COLO829 (cell line): ENCODE results near the gene TMC1.
"Not testable (repeated sequence)": the region's sequence is repeated elsewhere in the genome, so short reads cannot be mapped to it uniquely, and the experiment has no call there.

Experiments used
- DNase-seq: peaks from one replicate; pipeline ENCODE4 v3.0.0; 2012; ENCODE audit warnings: low spot score

Gene TMC1

GRCh38 chr9:72763022-72763421 lies 241.6 kb downstream of the TMC1 start:
- no peak for DNase-seq

GRCh38 chr9:72769546-72769945 lies 248.1 kb downstream of the TMC1 start:
- no peak for DNase-seq

DNA sequence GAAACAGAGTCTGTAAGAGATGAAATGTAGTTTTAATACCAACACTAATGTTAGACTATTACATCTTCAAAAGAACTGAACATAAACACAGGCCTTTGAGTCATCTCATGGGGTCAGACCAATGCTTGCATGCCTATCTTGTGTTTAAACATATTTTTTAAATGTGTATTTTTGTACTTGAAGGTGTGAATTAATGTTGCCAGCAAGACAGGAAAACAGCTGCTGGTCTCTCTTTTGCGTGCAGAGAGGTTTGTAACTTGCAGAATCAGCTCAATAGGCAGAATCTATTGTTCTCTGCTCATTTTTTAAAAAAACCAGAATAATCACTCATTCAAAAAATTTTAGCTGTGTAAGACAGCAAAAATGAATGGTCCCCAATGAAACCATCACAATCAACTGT lies 251.3 kb downstream of the TMC1 start:
- no peak for DNase-seq

DNA sequence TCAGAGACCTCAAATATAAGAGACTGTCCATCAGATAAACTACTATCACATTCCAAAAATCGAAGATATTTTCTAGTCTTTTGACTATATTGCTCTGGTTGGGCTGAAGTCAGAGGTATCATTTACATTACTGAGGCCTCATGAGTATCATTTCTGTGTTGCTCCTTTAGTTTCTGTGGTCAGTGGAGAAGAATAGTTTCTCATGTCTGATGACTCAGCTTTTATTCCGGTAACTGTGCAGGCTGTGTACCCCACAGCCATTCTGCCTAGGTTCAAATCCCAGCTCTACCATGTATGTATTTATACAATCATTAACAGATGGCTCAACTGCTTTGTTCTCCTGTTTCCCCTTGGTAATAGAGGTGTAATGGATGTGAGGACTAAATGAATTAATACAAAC lies 252.2 kb downstream of the TMC1 start:
- DNase-seq = no peak

DNA sequence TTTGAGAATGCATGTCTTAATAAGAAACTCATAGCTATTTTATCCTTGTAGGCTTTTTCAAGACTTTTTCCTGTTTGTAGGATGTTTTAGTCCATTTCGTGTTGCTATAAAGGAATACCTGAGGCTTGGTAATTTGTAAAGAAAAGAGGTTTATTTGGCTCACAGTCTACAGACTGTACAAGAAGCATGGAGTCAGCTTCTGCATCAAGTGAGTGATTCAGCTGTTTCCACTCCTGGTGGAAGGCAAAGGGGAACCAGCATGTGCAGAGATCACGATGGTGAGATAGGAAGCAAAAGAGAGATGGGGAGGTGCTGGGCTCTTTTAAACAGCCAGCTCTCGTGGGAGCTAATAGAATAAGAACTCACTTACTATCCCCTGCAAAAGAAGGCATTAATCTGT lies 254.2 kb downstream of the TMC1 start:
- no peak for DNase-seq

DNA sequence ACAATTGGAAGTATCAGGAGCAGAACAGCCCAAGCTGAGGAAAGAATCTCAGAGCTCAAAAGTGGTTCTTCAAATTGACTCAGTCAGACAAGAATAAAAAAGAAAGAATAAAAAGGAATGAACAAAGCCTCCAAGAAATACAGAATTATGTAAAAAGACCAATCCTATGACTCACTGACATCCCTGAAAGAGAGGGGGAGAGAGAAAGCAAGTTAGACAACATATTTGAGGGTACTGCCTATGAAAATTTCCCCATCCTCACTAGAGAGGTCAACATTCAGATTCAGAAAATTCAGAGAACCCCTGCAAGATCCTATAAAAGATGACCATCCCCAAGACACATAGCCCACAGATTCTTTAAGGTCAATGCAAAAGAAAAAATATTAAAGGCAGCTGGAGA lies 258.2 kb downstream of the TMC1 start:
- no peak for DNase-seq

DNA sequence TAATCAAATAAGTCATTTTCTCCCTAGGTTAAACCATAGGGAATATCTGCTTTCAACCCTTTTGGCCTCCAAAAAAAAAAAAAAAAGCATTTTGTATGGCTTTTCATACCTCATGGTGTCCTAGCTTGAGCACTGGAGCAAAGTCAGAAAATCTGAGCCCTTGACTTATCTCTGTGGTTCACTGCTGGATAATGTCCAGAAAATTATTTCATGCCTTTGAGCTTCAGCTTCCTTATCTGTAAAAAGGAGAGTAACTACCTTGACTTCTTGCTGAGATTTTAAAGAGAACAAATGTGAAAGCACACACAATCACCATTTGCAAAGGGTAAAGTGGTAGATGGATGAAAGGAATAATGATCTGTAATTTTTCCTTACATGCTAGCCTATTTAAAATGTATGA lies 265.5 kb downstream of the TMC1 start:
- no peak for DNase-seq

DNA sequence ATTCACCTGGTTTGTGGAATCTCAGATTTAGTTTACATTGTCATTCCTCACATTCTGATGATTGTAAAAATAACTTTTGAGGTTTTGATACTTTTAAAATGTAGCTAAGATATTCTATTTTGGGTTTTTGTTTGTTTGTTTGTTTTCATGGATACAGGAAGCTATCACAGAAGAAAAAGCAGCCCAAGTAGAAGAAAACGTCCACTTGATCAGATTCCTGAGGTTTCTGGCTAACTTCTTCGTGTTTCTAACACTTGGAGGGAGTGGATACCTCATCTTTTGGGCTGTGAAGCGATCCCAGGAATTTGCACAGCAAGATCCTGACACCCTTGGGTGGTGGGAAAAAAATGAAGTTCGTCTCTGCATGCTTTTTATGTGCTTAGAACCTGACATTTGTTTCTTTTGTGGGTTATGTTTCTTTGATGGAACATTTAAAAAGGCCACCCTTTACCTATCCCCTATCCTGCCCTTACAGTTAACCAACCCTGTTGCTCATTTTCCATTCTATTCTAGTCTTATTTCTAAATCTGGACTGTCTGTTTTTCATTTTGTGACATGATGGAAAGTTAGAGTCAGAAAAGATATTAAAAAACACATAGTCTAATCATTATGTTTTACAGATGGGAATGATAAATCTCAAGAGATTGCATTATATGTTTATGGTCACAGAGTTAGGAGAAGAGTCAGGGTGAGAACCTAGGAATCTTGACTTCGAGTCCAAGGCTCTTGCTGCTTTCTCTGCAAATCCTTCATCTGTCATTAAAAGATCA lies 267.7 kb downstream of the TMC1 start:
- DNase-seq = no peak

DNA sequence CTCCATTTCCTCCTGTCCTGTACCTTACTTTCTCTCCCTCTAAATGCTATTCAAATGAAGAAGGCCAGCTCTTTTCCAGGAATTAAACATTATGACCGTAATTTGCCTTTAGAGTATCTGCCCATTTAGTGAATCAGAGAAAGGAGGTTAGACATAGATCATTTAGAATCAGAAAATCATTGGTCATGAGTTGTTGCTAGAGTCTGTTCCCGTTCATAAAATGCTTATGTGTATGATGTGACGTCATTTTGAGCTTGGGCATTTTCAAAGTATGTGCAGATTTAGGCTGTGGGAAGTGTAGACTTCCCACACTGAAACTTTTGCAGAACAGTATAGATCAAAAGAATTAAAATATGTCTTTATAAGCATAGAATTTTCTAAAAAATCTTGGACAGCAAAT lies 268.5 kb downstream of the TMC1 start:
- DNase-seq = no peak

DNA sequence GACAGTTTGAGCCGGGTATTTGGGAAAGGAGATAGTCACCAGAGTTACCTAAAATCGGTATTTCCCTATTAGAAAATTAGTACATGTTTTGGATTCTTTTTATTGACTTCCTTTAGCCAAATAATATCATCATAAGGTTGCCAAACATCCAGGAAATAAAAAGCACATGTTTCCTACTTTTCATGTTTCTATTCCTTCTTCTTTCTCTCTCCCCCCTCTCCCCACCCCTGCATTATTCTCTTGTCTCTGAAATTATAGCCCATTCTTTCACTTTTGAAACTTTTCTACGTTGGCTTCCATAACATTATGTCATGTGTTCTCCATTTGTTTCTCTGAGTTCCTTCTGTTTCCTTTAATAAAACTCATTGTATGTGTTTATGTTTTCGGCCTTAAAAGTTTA lies 269.6 kb downstream of the TMC1 start:
- no peak for DNase-seq

DNA sequence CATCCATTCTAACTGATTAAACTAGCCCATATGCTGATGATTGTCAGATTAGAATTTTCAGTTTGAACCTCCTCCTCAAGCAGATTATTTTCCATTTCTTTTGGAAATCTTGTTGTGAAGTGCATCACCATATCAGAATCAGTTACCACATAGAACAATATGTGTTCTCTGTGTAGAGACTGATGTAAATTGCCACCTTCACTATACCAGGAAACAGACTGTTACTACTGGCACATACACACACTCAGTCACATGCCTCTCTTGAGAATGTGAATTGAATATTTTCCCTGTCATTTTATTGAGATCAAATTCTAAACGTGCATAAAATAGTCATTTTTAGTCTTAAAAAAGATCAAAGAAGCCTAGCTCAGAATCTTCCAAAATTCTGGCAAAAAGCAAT lies 270.0 kb downstream of the TMC1 start:
- DNase-seq = no peak

GRCh38 chr9:72794946-72795345 lies 273.5 kb downstream of the TMC1 start:
- no peak for DNase-seq

DNA sequence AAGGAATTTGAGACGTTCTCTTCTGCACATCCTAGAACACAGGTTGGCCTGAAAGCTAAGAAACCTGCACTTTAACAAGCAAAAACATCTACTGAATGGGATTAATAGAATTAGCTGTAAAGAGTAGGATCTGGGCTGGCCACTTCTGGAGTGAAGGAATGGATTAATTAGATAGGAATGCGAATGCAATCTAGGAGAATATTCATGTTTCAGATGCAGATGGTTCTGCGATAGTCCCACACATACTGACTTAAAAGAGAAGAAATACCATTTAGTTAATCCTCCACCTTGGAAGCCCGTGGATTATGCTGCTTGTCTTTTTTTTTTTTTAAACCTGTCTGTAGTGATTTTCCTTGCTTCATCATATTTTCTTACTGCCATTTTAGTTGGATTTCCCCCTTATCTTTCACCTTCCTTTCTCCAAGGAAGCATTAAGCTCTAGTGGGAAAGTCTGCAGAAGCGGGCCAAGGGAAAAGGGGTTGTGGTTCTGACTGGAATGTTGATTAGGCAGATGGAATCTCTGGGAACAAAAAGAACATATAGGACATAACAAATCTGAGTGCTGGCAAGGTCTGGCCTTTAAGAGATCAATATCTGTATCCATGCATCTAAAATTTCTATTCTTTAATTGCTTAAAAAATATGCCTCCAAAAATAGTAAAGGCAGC lies 279.1 kb downstream of the TMC1 start:
- DNase-seq = no peak

DNA sequence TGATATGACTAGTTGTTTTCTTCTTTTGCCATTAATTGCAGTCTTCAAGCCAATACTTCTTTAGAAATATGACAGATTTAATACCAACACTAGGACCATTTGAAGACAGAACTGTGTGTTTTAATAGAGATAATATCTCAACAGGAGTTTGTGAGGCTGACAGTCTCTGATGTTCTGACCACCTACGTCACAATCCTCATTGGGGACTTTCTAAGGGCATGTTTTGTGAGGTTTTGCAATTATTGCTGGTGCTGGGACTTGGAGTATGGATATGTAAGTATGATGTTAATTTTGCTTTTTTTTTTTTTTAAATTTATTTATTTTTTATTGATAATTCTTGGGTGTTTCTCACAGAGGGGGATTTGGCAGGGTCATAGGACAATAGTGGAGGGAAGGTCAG lies 283.8 kb downstream of the TMC1 start:
- DNase-seq = no peak

DNA sequence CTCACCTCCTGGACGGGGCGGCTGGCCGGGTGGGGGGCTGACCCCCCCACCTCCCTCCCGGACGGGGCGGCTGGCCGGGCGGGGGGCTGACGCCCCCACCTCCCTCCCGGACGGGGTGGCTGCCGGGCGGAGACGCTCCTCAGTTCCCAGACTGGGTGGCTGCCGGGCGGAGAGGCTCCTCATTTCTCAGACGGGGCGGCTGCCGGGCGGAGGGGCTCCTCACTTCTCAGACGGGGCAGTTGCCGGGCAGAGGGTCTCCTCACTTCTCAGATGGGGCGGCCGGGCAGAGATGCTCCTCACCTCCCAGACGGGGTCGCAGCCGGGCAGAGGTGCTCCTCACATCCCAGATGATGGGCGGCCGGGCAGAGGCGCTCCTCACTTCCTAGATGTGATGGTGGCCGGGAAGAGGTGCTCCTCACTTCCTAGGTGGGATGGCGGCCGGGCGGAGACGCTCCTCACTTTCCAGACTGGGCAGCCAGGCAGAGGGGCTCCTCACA lies 285.0 kb downstream of the TMC1 start:
- DNase-seq = not testable (repeated sequence)

DNA sequence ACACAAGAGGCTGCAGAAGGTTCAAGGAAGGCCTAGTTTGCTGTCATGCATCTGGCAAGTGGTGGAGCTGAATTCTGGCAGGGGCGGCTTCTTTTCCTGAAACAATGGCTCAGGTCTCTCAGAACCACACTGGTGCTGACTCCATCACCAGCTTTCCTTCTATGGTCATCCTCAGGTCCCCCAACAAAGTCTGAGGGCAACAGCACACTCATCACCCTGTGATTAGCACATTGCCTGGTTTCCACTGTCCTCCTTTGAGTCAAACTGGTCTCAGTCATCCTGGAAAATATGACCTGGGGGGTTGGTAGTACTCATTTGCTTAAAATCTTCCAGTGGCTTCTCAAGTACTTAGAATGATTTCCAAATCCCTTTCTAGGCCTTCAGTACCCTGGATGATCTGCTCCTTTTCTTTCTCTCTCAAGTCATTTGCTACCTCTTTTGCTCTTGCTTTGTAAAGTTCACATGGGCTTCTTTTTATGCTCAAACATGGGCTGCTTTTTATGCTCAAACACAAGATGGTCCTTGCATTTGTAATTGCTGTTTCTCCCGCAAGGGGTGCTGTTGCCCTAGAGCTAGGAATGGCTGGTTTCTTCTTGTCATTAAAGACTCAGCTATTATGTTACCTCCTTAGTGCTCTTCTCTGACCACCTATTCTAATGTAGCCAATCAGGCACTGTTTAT lies 286.5 kb downstream of the TMC1 start:
- no peak for DNase-seq

- DNase-seq = no peak
Measured at GRCh38 chr9:72808446-72808768, 287.0 kb downstream of the TMC1 start.

- DNase-seq = no peak
Measured at GRCh38 chr9:72809586-72809985, 288.2 kb downstream of the TMC1 start.

- DNase-seq = no peak
Measured at GRCh38 chr9:72812559-72813111, 291.2 kb downstream of the TMC1 start.

DNA sequence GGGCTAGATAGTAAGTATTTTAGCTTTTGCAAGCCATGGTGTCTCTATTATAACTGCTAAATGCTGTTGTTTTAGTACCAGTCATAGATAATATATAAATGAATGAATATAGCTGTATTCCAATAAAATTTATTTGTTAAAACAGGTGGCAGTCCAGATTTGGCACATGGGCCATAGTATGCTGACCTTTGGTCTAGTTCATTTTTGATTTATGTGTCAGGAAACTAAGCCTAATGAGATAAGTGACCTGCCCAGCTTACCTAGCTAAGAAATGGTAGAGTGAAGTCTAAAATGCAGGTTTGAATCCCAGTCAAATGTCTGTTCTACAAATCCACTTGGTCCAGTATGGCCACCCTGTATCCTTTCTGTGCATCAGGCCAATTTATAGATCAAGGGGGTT lies 292.1 kb downstream of the TMC1 start:
- no peak for DNase-seq

DNA sequence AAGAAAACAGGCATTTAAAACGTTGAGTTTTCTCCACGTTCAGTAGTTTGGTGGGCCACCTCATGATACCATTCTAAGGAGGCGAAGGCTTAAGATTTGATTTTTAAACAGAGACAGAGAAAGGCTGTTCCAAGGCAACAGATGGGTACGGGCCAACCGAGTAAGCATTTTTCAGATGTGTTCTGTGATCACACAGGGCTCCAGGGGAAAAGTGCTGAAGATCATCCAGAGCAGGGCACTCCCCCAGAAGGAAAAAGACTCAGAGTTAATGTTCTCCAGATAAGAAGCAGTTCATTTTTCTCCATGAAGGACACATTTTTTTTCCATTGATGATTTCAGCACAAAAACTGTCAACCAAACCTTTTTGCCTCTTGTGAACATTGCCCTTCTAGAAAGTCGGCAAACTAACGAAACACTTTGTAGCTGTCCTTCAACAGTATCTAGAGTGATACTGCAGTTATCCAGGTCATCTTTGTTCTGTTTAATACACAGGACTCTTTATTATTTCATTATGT lies 292.7 kb downstream of the TMC1 start:
- DNase-seq = no peak

- DNase-seq = no peak
Measured at GRCh38 chr9:72816666-72817065, 295.3 kb downstream of the TMC1 start.

- no peak for DNase-seq
Measured at GRCh38 chr9:72817413-72817812, 296.0 kb downstream of the TMC1 start.
